SU-DHL-6 (cell line): ENCODE results near the gene CYTH4.

Source experiments
- H2AFZ ChIP-seq: fragments of 200-600 bp; sonication (generic); 2 replicates; pipeline ENCODE4 v1.6.1; 2014; ENCODE audit warnings: low read depth, mild to moderate bottlenecking, moderate library complexity, mixed read lengths, antibody characterized with exemption, low read length; ENCODE audit not compliant: severe bottlenecking
- H3F3A ChIP-seq: fragments of 200-600 bp; shearing (Covaris generic); 2 replicates; pipeline ENCODE4 v1.6.0; 2016; ENCODE audit warnings: antibody characterized with exemption, mild to moderate bottlenecking; ENCODE audit not compliant: insufficient read depth
- H3K27ac ChIP-seq: fragments of 200-600 bp; sonication (generic); 2 replicates; pipeline ENCODE4 v1.5.1; 2016; ENCODE audit warnings: low read depth, mild to moderate bottlenecking, low read length, moderate library complexity, mixed read lengths
- H3K27me3 ChIP-seq: fragments of 200-600 bp; sonication (generic), shearing (Covaris generic); 2 replicates; pipeline ENCODE4 v1.6.0; 2014; ENCODE audit warnings: mild to moderate bottlenecking, low read length
- H3K36me3 ChIP-seq: fragments of 200-600 bp; sonication (generic); 2 replicates; pipeline ENCODE4 v1.6.1; 2014; ENCODE audit warnings: mild to moderate bottlenecking, low read length, mixed read lengths
- H3K4me2 ChIP-seq: fragments of 300-600, 200-600 bp; shearing (Covaris generic), sonication (generic); 2 replicates; pipeline ENCODE4 v1.6.0; 2014; ENCODE audit warnings: low read length, low read depth, mild to moderate bottlenecking; ENCODE audit not compliant: poor library complexity, severe bottlenecking
- H3K4me3 ChIP-seq: fragments of 200-600 bp; sonication (generic); 2 replicates; pipeline ENCODE4 v1.5.1; 2014; ENCODE audit warnings: antibody characterized with exemption, low read length, mild to moderate bottlenecking, mixed read lengths; ENCODE audit not compliant: insufficient read depth, poor library complexity, severe bottlenecking
- H3K79me2 ChIP-seq: fragments of 200-600 bp; sonication (generic); 2 replicates; pipeline ENCODE4 v1.6.1; 2014; ENCODE audit warnings: mild to moderate bottlenecking, low read length, moderate library complexity; ENCODE audit not compliant: insufficient read depth
- H3K9ac ChIP-seq: fragments of 200-600 bp; sonication (generic); 2 replicates; pipeline ENCODE4 v1.7.0; 2014; ENCODE audit warnings: mild to moderate bottlenecking, low read length
- H3K9me2 ChIP-seq: fragments of 200-600 bp; sonication (generic); replicated peaks from 2 replicates; pipeline ENCODE4 v1.6.1; 2014; ENCODE audit warnings: low read length; ENCODE audit not compliant: insufficient read depth
- H3K9me3 ChIP-seq: fragments of 200-600 bp; sonication (generic); 2 replicates; pipeline ENCODE4 v1.6.1; 2014; ENCODE audit warnings: low read length, mixed read lengths; ENCODE audit not compliant: insufficient read depth
- H4K20me1 ChIP-seq: fragments of 200-600 bp; sonication (generic); 2 replicates; pipeline ENCODE4 v1.6.1; 2014; ENCODE audit warnings: low read depth, mild to moderate bottlenecking, antibody characterized with exemption, low read length, moderate library complexity, mixed read lengths
- CTCF ChIP-seq: fragments of 200-600 bp; sonication (generic); IDR thresholded peaks from one replicate; pipeline ENCODE4 v1.5.1; 2017; ENCODE audit warnings: antibody characterized with exemption, mild to moderate bottlenecking, low read length, moderate library complexity; ENCODE audit not compliant: insufficient read depth, poor library complexity, severe bottlenecking
- EZH2phosphoT487 ChIP-seq: fragments of 200-600 bp; sonication (generic), shearing (Covaris generic); conservative IDR thresholded peaks from 2 replicates; pipeline ENCODE4 v1.6.1; 2018; ENCODE audit warnings: mild to moderate bottlenecking, antibody characterized with exemption, low read length, moderate library complexity, mixed read lengths

CYTH4 gene

GRCh38 chr22:37324340-37325038, 42.2 kb downstream of the CYTH4 start:
- no peak overlapping the region for H3K27ac ChIP-seq
- no peak overlapping the region for H3K9ac ChIP-seq

GRCh38 chr22:37325039-37325395, 42.7 kb downstream of the CYTH4 start:
- Histone ChIP-seq H3F3A (no peaks in the 10 kb centered on the region), H3K27ac (no peak overlapping the region), H3K9me3 (no peaks in the 10 kb centered on the region), H3K4me3 (no peak overlapping the region), H3K9ac (no peak overlapping the region), H3K36me3 (no peaks in the 10 kb centered on the region), H2AFZ (no peak overlapping the region), H3K4me2 (no peak overlapping the region), H3K9me2 (no peaks in the 10 kb centered on the region), H3K27me3 (no peaks in the 10 kb centered on the region), H4K20me1 (no peaks in the 10 kb centered on the region), H3K79me2 (no peaks in the 10 kb centered on the region)
- TF ChIP-seq EZH2phosphoT487 (no peak), CTCF (no peak)

More at GRCh38 chr22:37324340-37325038, 42.2 kb downstream of the CYTH4 start:
- TF ChIP-seq EZH2phosphoT487 (no peak), CTCF (no peak)
- no peaks in the 10 kb centered on the region for H3K9me3 ChIP-seq
- H3K36me3 ChIP-seq, result no peaks in the 10 kb centered on the region
- no peaks in the 10 kb centered on the region for H3K27me3 ChIP-seq
- no peak overlapping the region for H2AFZ ChIP-seq
- no peaks in the 10 kb centered on the region for H3F3A ChIP-seq
- H3K79me2 ChIP-seq, result no peaks in the 10 kb centered on the region
- H3K4me3 ChIP-seq, result no peak overlapping the region
- no peaks in the 10 kb centered on the region for H3K9me2 ChIP-seq
- no peaks in the 10 kb centered on the region for H4K20me1 ChIP-seq
- no peak overlapping the region for H3K4me2 ChIP-seq

- no peak for TF ChIP-seq CTCF
- no peak for TF ChIP-seq EZH2phosphoT487
- H3K79me2 ChIP-seq, result no peaks in the 10 kb centered on the region
- no peaks in the 10 kb centered on the region for H3K27me3 ChIP-seq
- no peaks in the 10 kb centered on the region for H3F3A ChIP-seq
- H3K27ac ChIP-seq, result no peak overlapping the region
- no peaks in the 10 kb centered on the region for H3K9me3 ChIP-seq
- H2AFZ ChIP-seq, result no peak overlapping the region
- H3K4me2 ChIP-seq, result no peak overlapping the region
- H4K20me1 ChIP-seq, result no peaks in the 10 kb centered on the region
- H3K9ac ChIP-seq, result no peak overlapping the region
- no peaks in the 10 kb centered on the region for H3K9me2 ChIP-seq
- no peaks in the 10 kb centered on the region for H3K36me3 ChIP-seq
- H3K4me3 ChIP-seq, result no peak overlapping the region
Measured at GRCh38 chr22:37326726-37327125, 44.4 kb downstream of the CYTH4 start.

- no peak overlapping the region for H3K4me3 ChIP-seq
- no peak overlapping the region for H3K4me2 ChIP-seq
- no peaks in the 10 kb centered on the region for H3F3A ChIP-seq
Measured at GRCh38 chr22:37328017-37328416, 45.7 kb downstream of the CYTH4 start.

More at GRCh38 chr22:37328017-37328416, 45.7 kb downstream of the CYTH4 start:
- Histone ChIP-seq H3K27ac (no peak overlapping the region), H3K9ac (no peak overlapping the region), H3K36me3 (no peaks in the 10 kb centered on the region), H3K27me3 (no peaks in the 10 kb centered on the region), H2AFZ (no peak overlapping the region), H4K20me1 (no peaks in the 10 kb centered on the region), H3K79me2 (no peaks in the 10 kb centered on the region), H3K9me2 (no peaks in the 10 kb centered on the region), H3K9me3 (no peaks in the 10 kb centered on the region)
- TF ChIP-seq EZH2phosphoT487 (no peak), CTCF (no peak)
